Measurements from ENCODE around the gene ARPIN.

ARPIN gene

DNA sequence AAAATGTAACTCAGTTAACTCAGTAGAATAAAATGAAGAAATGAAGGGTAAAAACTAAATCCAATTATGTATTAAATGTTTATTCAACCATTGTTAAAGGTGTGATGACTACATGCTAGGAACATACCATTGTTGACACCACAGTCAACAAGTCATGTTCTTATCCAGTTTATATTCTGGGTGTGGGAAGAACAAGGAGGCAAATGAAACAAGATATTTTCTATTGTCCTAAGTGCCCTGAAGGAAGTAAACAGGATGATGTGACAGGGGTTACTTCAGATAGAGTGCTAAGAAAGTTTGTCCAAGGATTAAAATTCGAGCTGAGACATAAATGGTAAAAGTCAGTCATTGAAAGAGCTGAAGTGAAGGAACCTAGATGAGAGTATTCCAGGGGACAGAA is 32.0 kb downstream of the ARPIN start:
- H3K27me3 ChIP-seq (replicated peaks; ENCODE audit: control insufficient read depth, insufficient read depth, low read length), result no peaks in the 10 kb centered on the region
- H3K4me3 ChIP-seq (replicated peaks; ENCODE audit: low read depth, low read length), result no peak overlapping the region
- H3K36me3 ChIP-seq (ENCODE audit: control insufficient read depth, insufficient read depth, low read length), result peaks cover 3% of the 10 kb centered on the region
- TF ChIP-seq, protein P1, sequence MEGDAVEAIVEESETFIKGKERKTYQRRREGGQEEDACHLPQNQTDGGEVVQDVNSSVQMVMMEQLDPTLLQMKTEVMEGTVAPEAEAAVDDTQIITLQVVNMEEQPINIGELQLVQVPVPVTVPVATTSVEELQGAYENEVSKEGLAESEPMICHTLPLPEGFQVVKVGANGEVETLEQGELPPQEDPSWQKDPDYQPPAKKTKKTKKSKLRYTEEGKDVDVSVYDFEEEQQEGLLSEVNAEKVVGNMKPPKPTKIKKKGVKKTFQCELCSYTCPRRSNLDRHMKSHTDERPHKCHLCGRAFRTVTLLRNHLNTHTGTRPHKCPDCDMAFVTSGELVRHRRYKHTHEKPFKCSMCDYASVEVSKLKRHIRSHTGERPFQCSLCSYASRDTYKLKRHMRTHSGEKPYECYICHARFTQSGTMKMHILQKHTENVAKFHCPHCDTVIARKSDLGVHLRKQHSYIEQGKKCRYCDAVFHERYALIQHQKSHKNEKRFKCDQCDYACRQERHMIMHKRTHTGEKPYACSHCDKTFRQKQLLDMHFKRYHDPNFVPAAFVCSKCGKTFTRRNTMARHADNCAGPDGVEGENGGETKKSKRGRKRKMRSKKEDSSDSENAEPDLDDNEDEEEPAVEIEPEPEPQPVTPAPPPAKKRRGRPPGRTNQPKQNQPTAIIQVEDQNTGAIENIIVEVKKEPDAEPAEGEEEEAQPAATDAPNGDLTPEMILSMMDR (IDR thresholded peaks at IDR 0.05; ENCODE audit: insufficient read depth, low read length, poor library complexity, severe bottlenecking), result no peak
- DNase-seq (ENCODE audit: extremely low read depth, insufficient read length), result no peak

DNA sequence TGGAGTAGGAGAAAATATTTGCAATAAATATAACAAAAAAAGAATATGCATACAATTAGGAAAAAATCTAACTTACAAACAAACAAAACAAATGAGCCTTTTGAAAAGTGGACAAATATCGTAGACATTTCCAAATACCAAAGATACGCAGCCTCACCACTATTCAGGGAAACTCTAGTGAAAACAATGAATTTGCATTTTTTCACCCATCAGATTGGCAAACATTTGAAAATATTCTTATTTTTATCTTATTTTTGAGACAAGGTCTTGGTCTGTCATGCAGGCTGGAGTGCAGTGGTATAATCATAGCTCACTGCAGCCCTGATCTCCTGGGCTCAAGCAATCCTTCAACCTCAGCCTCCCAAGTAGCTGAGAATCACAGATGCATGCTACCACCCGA is 34.4 kb downstream of the ARPIN start:
- no peak for DNase-seq (ENCODE audit: extremely low read depth, insufficient read length)
- Histone ChIP-seq H3K27me3 (replicated peaks; ENCODE audit: control insufficient read depth, insufficient read depth, low read length) (no peaks in the 10 kb centered on the region), H3K4me3 (replicated peaks; ENCODE audit: low read depth, low read length) (no peak overlapping the region), H3K36me3 (ENCODE audit: control insufficient read depth, insufficient read depth, low read length) (peaks cover 3% of the 10 kb centered on the region)
- TF ChIP-seq, protein P1 (IDR thresholded peaks at IDR 0.05; ENCODE audit: insufficient read depth, low read length, poor library complexity, severe bottlenecking), result no peak

- Histone ChIP-seq H3K36me3 (ENCODE audit: control insufficient read depth, insufficient read depth, low read length) (peaks cover 3% of the 10 kb centered on the region), H3K27me3 (replicated peaks; ENCODE audit: control insufficient read depth, insufficient read depth, low read length) (no peaks in the 10 kb centered on the region), H3K4me3 (replicated peaks; ENCODE audit: low read depth, low read length) (no peak overlapping the region)
- no peak for DNase-seq (ENCODE audit: extremely low read depth, insufficient read length)
- TF ChIP-seq, protein P1 (IDR thresholded peaks at IDR 0.05; ENCODE audit: insufficient read depth, low read length, poor library complexity, severe bottlenecking), result no peak
Observed at GRCh38 chr15:89877083-89877425, 35.7 kb downstream of the ARPIN start.

DNA sequence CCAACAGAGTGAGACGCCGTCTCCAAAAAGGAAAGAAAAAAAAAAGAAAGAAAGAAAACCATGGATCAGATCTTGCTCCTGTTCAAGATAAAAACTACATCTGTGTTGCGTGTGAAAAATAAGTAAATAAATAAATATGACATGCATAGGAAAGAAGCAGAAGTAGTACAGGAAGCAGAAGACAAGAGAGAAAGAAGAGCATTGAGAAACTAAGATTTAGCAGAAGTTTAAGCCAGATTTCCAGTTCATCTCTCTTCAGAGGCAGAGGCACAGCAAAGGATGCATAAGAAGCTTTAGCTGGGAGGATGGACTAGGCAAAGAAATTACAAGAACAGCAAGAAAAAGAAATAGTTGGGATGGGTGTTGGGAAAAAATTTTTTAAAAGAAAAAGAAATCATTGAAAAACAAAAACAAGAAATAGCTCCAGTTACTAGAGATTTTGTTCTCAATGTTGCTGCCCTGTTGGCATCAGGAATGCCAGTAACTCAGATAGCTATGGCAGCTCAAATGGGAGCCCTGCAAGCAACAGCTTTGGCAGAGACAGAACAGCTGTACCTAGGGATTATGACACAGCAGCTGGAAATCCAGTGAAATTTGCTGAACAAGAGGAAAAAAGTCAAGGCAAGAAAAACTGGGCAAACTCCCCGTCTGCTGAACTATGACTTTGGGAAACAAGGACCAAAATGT is 36.2 kb downstream of the ARPIN start:
- no peak for DNase-seq (ENCODE audit: extremely low read depth, insufficient read length)
- H3K36me3 ChIP-seq (ENCODE audit: control insufficient read depth, insufficient read depth, low read length), result peaks cover 3% of the 10 kb centered on the region
- no peaks in the 10 kb centered on the region for H3K27me3 ChIP-seq (replicated peaks; ENCODE audit: control insufficient read depth, insufficient read depth, low read length)
- no peak overlapping the region for H3K4me3 ChIP-seq (replicated peaks; ENCODE audit: low read depth, low read length)
- TF ChIP-seq, protein P1 (IDR thresholded peaks at IDR 0.05; ENCODE audit: insufficient read depth, low read length, poor library complexity, severe bottlenecking), result no peak

DNA sequence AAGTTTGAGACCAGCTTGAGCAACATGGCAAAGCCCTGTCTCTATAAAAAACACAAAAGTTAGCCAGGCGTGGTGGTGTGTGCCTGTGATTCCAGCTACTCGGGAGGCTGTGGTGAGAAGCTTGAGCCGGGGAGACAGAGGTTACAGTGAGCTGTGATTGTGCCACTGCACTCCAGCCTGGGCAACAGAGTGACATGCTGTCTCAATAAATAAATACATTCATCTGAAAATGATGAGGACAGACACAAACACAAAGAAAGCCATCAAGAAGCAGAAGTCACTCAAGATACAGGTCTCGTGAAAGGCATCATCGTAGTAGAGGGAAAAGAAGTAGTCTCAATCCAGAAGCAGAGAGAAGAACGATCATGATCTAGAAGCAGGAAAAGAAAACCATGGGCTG is 37.0 kb downstream of the ARPIN start:
- DNase-seq (ENCODE audit: extremely low read depth, insufficient read length), result no peak
- H3K27me3 ChIP-seq (replicated peaks; ENCODE audit: control insufficient read depth, insufficient read depth, low read length), result no peaks in the 10 kb centered on the region
- peaks cover 2% of the 10 kb centered on the region for H3K36me3 ChIP-seq (ENCODE audit: control insufficient read depth, insufficient read depth, low read length)
- TF ChIP-seq, protein P1 (IDR thresholded peaks at IDR 0.05; ENCODE audit: insufficient read depth, low read length, poor library complexity, severe bottlenecking), result no peak
- no peak overlapping the region for H3K4me3 ChIP-seq (replicated peaks; ENCODE audit: low read depth, low read length)
